ENCODE results near the gene STK24.
"Not testable (repeated sequence)": the region's sequence is repeated elsewhere in the genome, so short reads cannot be mapped to it uniquely, and the experiment has no call there.

STK24 gene

GRCh38 chr13:98581971-98582702, 5.2 kb upstream of the STK24 start:
- DNase-seq, result no peak

GRCh38 chr13:98581381-98581780, 4.5 kb upstream of the STK24 start:
- DNase-seq, result no peak

- DNase-seq, result no peak
Observed at GRCh38 chr13:98580420-98580819, 3.5 kb upstream of the STK24 start.

- DNase-seq, result no peak
Observed at GRCh38 chr13:98577836-98578285, 954 bp upstream of the STK24 start.

- peak; percentile 37 to 40 for DNase-seq
Observed at GRCh38 chr13:98576200-98576945, 534 bp downstream of the STK24 start.

GRCh38 chr13:98575904-98576199, 1.1 kb downstream of the STK24 start:
- no peak for DNase-seq

- DNase-seq, result no peak
Observed at GRCh38 chr13:98575009-98575903, 1.7 kb downstream of the STK24 start.

- DNase-seq, result peak; percentile 3 to 56
Observed at GRCh38 chr13:98571955-98572662, 4.8 kb downstream of the STK24 start.

GRCh38 chr13:98570929-98571372, 6.0 kb downstream of the STK24 start:
- DNase-seq, result no peak

GRCh38 chr13:98569494-98570367, 7.2 kb downstream of the STK24 start:
- not testable (repeated sequence) for DNase-seq

- DNase-seq, result no peak
Observed at GRCh38 chr13:98568918-98569317, 8.0 kb downstream of the STK24 start.

GRCh38 chr13:98567140-98567539, 9.8 kb downstream of the STK24 start:
- no peak for DNase-seq

GRCh38 chr13:98565726-98566565, 11.0 kb downstream of the STK24 start:
- no peak for DNase-seq

- no peak for DNase-seq
Observed at GRCh38 chr13:98564204-98564603, 12.7 kb downstream of the STK24 start.

- DNase-seq, result no peak
Observed at GRCh38 chr13:98563071-98563470, 13.8 kb downstream of the STK24 start.

GRCh38 chr13:98559169-98559568, 17.7 kb downstream of the STK24 start:
- DNase-seq, result no peak

- DNase-seq, result no peak
Observed at GRCh38 chr13:98557937-98558792, 18.7 kb downstream of the STK24 start.

- DNase-seq, result no peak
Observed at GRCh38 chr13:98556968-98557631, 19.8 kb downstream of the STK24 start.
